ENCODE results near the gene NEMP2.

Gene NEMP2

DNA sequence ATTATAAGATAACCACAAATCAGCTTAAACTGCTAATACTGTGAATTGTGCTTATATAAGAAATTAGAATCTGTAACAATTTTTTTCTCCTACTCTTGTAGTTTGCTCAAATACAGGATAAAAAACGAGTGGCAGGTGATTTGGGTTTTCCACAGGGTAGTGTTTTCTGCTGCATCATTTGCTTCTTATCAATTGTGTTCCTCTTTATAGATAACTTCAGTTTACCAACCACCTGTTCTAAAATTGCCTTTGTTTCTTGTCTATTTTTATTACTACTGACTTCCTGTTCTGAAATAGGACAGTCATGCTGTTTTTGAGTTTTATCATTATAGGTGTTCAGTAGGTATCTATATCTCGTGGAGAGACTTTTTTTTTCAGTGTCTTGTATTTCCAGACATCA is 69.5 kb downstream of the NEMP2 start:
- H3K4me3 ChIP-seq (replicated peaks; ENCODE audit: insufficient read depth, low read length) = no peak overlapping the region
- H3K27me3 ChIP-seq (ENCODE audit: insufficient read depth, poor library complexity, severe bottlenecking) = no peaks in the 10 kb centered on the region
- TF ChIP-seq, protein P1, sequence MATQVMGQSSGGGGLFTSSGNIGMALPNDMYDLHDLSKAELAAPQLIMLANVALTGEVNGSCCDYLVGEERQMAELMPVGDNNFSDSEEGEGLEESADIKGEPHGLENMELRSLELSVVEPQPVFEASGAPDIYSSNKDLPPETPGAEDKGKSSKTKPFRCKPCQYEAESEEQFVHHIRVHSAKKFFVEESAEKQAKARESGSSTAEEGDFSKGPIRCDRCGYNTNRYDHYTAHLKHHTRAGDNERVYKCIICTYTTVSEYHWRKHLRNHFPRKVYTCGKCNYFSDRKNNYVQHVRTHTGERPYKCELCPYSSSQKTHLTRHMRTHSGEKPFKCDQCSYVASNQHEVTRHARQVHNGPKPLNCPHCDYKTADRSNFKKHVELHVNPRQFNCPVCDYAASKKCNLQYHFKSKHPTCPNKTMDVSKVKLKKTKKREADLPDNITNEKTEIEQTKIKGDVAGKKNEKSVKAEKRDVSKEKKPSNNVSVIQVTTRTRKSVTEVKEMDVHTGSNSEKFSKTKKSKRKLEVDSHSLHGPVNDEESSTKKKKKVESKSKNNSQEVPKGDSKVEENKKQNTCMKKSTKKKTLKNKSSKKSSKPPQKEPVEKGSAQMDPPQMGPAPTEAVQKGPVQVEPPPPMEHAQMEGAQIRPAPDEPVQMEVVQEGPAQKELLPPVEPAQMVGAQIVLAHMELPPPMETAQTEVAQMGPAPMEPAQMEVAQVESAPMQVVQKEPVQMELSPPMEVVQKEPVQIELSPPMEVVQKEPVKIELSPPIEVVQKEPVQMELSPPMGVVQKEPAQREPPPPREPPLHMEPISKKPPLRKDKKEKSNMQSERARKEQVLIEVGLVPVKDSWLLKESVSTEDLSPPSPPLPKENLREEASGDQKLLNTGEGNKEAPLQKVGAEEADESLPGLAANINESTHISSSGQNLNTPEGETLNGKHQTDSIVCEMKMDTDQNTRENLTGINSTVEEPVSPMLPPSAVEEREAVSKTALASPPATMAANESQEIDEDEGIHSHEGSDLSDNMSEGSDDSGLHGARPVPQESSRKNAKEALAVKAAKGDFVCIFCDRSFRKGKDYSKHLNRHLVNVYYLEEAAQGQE (IDR thresholded peaks at IDR 0.05; ENCODE audit: insufficient replicate concordance, low read depth) = no peak
- 0 out of 2 replicates have a peak, but pooled peaks have one; percentile 1 for TF ChIP-seq SPI1 (IDR thresholded peaks at IDR 0.05; ENCODE audit: borderline replicate concordance, low read depth)
- no peak for DNase-seq (ENCODE audit: low read depth in 1 of 2, low spot score in 1 of 2)
- no peak overlapping the region for H3K27ac ChIP-seq (replicated peaks)

DNA sequence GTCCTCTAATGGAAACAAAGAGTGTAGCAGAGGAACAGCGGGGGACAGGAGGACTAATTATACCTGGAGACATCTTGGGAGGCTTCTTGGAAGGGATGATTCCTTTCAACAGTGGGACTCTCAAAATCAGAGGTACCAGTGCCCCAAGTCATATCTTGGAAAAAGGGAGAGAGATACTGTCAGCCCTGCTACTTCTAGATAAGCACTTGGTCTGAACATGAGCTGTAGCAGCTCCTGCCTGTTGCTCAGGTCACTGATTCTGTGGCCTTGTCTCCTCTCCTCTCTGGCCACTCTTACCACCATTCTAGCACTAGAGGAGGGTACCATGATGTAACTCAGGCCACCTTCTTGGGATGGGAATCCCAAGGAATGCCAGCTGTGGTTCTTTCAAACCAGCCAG is 71.9 kb downstream of the NEMP2 start:
- TF ChIP-seq, protein P1 (IDR thresholded peaks at IDR 0.05; ENCODE audit: insufficient replicate concordance, low read depth) = no peak
- TF ChIP-seq, protein P2, sequence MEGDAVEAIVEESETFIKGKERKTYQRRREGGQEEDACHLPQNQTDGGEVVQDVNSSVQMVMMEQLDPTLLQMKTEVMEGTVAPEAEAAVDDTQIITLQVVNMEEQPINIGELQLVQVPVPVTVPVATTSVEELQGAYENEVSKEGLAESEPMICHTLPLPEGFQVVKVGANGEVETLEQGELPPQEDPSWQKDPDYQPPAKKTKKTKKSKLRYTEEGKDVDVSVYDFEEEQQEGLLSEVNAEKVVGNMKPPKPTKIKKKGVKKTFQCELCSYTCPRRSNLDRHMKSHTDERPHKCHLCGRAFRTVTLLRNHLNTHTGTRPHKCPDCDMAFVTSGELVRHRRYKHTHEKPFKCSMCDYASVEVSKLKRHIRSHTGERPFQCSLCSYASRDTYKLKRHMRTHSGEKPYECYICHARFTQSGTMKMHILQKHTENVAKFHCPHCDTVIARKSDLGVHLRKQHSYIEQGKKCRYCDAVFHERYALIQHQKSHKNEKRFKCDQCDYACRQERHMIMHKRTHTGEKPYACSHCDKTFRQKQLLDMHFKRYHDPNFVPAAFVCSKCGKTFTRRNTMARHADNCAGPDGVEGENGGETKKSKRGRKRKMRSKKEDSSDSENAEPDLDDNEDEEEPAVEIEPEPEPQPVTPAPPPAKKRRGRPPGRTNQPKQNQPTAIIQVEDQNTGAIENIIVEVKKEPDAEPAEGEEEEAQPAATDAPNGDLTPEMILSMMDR (IDR thresholded peaks at IDR 0.05; ENCODE audit: insufficient read depth, low read length) = no peak
- Histone ChIP-seq H3K27me3 (ENCODE audit: insufficient read depth, poor library complexity, severe bottlenecking) (no peaks in the 10 kb centered on the region), H3K27ac (replicated peaks) (no peak overlapping the region), H3K4me3 (replicated peaks; ENCODE audit: insufficient read depth, low read length) (no peak overlapping the region)
- no peak for DNase-seq (ENCODE audit: low read depth in 1 of 2, low spot score in 1 of 2)

DNA sequence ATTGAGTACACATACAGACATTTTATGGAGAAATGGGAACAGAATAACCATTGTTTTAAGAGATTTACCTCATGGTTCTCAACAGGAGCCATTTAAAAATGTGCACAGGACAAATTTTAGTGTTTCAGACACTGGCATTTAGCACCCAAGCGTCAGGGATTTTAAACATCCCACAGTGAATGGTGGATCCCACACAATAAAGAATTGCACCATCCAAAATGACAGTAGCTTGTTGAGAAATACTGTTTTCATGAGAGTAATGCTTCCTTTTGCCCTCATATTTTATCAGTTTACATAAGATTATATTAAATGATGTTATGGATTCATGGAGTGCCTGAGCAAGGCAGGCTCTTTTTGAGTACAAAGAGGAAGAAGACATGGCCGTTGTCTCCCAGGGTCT is 72.3 kb downstream of the NEMP2 start:
- TF ChIP-seq POLR2AphosphoS5 (IDR thresholded peaks at IDR 0.05; ENCODE audit: low read depth) (no peak), SPI1 (IDR thresholded peaks at IDR 0.05; ENCODE audit: borderline replicate concordance, low read depth) (no peak), GABPA (IDR thresholded peaks at IDR 0.05; ENCODE audit: low read depth) (no peak)
- TF ChIP-seq, protein P1 (IDR thresholded peaks at IDR 0.05; ENCODE audit: insufficient replicate concordance, low read depth) = no peak
- TF ChIP-seq, protein P2 (IDR thresholded peaks at IDR 0.05; ENCODE audit: insufficient read depth, low read length) = no peak
- Histone ChIP-seq H3K27me3 (ENCODE audit: insufficient read depth, poor library complexity, severe bottlenecking) (no peaks in the 10 kb centered on the region), H3K27ac (replicated peaks) (no peak overlapping the region), H3K4me3 (replicated peaks; ENCODE audit: insufficient read depth, low read length) (no peak overlapping the region)
- no peak for DNase-seq (ENCODE audit: low read depth in 1 of 2, low spot score in 1 of 2)

DNA sequence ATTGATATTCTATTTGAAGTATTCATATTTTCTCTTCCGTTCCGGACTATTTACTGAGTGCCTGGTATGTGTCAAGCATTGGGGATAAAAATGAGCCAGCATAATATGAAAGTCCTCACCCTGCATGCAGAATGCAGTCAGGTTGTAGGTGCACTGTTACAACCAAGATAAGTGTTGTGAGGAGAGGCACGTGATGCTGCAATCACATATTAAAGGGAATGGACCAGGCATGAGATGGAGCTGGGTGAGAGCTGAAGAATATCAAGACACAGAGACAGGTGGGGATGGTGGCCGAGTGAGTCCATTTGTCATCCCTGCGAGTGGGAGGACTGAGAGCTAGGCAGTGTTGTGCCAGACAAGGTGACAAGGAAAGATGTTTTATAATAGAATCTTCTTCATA is 74.0 kb downstream of the NEMP2 start:
- no peak overlapping the region for H3K27ac ChIP-seq (replicated peaks)
- H3K4me3 ChIP-seq (replicated peaks; ENCODE audit: insufficient read depth, low read length) = no peak overlapping the region
- TF ChIP-seq GABPA (IDR thresholded peaks at IDR 0.05; ENCODE audit: low read depth) (no peak), SPI1 (IDR thresholded peaks at IDR 0.05; ENCODE audit: borderline replicate concordance, low read depth) (no peak), POLR2AphosphoS5 (IDR thresholded peaks at IDR 0.05; ENCODE audit: low read depth) (no peak)
- TF ChIP-seq, protein P1 (IDR thresholded peaks at IDR 0.05; ENCODE audit: insufficient replicate concordance, low read depth) = no peak
- TF ChIP-seq, protein P2 (IDR thresholded peaks at IDR 0.05; ENCODE audit: insufficient read depth, low read length) = no peak

More for the DNA sequence above, 74.0 kb downstream of the NEMP2 start:
- no peak for DNase-seq (ENCODE audit: low read depth in 1 of 2, low spot score in 1 of 2)
- H3K27me3 ChIP-seq (ENCODE audit: insufficient read depth, poor library complexity, severe bottlenecking) = no peaks in the 10 kb centered on the region

Data from HL-60 (cell line).